GDM1 (cell line): Measurements from ENCODE around the gene RASSF8.

ENCODE experiments used
- DNase-seq: peaks from one replicate; lab custom pipeline; 2025; lab: John Stamatoyannopoulos, UW

Gene RASSF8

DNA sequence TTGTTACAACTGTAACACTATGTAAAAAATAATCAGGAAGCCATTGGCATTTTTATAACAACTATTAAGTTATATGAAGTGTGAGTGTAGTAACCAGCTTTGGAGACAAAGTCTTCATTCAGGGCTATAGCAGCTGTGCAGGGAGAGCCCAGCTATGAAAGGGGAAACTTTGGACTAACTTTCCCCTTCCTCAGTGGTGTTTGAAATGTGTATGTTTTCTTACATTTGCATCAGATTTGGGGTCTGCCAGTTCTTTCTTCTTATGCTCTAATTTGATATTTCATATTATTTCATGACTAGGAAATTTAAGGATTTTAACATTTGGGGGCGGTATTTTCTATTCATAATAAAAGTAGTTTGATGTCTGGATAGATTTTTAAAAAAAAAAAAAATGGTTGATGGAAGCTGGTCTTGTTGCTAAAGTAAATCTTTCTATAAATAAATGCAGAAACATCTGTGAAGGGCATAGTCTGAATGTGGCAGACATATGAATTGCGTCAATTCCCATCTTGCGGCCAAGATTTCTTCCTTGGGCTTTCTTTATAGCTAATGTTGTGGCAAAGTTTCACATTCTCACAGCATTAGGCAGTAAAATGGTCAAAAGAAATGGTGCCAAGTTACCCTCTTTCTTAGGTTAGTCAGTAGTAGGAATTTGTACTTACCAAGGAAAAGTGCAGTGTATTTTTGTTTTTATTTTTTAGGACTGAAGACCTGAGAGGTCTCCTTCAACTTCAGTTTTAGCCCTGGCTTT, 35.6 kb downstream of the RASSF8 start:
- DNase-seq, result no peak

DNA sequence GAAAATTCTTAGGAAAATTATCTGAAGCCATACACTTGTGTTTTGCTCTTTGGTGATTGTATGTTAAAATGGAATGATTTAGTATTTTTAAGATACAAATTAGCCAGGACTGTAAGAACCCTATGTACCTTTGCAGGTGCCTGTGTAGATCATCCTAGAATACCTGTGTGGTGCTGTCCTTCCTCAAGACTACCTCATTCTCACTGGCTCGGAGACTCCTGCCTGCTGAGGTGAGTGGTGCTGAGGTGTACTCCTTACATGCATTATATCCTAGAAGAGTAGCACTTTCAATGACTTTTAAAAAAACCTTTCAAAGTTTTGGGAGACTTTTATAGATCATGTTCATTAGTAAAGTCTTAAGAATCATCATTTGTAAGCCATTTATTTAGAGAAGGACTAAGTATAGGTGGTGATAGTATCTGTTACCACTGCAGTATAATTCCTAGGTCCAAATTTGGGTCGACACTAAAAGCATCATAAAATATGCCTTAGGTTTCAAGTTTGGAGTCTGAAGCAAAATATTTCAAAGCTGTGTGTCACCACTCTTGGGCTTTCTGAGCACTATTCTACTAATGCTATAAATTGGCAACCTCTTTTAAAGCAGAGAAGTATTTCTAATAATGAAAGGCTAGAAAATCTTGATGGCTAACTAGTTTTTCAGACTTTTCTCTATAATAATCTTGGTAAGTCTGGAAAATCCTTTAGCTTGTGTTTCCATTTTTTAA, 36.6 kb downstream of the RASSF8 start:
- no peak for DNase-seq

DNA sequence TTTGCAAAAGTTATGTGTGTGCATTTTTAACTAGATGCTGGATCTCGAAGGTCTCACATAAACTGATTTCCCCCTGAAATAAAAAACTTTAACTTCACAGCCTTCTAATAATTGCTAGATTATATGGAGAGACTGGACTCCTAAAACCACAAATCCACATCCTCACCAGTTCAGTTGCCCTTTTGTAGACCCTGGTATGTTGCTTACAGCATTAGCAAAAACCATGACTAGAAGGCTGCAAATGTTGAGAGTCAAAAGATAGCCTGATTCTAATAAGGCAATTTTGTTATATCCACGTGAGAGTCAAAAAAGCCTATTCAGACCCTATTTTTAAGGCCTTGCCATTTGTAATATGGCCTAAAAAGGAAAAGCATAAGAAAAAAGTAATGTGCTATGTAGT, 37.4 kb downstream of the RASSF8 start:
- no peak for DNase-seq

DNA sequence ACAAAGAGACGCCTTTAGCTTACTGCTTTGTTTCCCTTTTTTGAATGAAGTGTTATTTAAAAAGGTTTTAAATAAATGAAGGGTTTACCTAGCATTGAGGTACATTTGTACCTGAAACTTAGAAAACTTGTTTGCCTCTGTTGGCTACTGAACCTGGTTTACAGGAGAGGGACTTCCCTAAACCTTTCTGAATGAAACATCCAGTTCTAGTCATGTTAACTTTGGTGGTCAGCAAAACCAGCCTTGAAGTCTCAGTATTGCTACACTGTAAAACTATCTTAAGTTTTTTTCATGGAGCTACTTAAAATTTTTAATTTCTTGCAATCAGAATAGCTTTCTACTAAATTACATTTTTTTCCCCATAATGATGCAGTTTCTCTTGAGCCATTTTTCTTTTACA, 38.2 kb downstream of the RASSF8 start:
- DNase-seq, result no peak

DNA sequence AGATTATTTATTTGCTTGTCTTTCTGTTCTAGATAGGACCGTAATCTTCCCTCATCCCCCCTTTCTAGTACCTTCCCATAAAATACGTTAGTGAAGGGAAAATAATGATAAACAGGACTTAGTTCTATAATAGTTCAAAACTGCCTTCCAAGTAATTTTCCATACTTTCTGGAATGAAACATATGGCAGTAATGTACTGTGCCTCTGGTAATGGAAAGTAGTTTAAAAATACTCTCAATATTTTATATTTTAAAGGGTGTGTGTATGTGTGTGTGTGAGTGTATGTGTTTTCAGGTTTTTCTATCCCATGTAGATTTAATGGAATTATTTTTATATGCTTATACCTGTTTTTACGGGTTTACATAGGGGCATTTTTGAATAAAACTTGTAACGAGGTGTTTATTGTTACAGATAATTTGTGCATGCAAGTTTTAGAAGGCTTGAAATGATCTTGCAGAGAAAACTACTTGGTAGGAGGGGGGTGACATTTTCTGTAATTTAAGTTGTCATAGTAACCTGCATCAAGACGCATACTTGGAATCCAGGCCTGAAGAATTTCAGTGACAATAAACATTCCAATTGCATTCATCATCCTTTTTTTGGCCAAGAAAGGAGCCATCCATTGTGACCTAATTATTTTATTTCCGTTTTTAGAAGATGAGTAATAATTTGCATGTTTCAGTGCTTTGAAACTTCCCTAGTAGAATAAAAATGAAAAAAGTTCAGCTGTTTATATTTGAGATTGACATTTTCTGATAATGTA, 38.9 kb downstream of the RASSF8 start:
- no peak for DNase-seq

DNA sequence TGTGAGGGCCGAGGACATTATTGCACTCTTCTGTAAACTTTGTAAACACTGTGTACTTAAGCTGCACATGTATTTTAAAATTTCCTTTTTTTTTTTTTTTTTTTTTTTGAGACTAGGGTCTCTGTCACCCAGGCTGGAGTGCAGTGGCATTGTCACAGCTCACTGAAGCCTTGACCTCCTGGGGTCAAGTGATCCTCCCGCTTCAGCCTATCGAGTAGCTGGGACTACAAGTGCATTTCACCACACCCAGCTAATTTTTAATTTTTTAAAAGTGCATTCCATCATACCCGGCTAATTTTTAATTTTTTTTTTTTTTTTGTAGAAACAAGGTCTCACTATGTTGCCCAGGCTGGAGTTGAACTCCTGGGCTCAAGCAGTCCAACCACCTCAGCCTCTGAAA, 42.4 kb downstream of the RASSF8 start:
- DNase-seq, result no peak

DNA sequence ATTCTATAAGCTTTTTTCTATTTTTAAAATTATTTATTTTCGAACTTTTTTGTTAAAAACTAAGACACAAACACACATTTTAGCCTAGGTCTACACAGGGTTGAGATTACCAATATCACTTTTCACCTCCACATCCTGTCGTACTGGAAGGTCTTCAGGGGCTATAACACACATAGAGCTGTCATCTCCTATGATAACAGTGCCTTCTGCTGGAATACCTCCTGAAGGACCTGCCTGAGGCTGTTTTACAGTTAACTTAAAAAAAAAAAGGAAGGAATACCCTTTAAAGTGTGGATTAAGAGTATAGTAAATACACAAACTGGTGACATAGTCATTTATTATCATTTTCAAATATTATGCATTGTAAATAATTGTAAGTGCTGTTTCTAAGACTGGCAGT, 43.0 kb downstream of the RASSF8 start:
- DNase-seq, result no peak

DNA sequence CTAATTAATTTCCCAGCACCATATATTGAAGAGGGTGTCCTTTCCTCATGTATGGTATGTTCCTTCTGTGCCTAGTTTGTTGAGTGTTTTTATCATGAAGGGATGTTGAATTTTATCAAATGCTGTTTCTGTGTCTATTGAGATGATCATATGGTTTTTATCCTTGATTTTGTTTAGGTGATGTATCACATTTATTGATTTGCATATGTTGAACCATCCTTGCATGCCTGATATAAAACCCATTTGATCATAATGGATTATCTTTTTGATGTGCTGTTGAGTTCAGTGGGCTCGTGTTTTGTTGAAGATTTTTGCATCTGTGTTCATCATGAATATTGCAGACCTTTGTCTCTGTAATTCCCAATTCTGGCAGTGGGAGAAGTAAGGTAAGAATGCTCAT, 44.6 kb downstream of the RASSF8 start:
- no peak for DNase-seq

DNA sequence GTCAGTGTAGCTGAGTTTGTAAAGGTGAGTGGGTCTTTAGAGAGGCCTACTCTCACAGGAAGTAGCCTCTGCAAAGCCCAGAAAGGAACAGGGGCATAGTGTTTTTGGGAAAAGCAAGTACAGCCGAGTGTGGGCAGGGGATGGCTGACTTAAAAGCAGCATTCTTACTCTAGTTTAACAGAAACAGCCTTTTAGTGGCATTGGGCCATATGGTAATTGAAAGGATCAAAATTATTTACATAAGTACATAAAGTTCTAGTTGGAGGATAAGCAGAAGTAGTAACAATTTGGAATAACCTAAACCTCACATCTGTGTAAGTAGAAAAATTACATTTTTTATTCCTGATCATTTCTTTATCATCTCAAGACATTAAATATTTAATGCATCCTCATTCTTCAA, 49.1 kb downstream of the RASSF8 start:
- DNase-seq, result no peak

DNA sequence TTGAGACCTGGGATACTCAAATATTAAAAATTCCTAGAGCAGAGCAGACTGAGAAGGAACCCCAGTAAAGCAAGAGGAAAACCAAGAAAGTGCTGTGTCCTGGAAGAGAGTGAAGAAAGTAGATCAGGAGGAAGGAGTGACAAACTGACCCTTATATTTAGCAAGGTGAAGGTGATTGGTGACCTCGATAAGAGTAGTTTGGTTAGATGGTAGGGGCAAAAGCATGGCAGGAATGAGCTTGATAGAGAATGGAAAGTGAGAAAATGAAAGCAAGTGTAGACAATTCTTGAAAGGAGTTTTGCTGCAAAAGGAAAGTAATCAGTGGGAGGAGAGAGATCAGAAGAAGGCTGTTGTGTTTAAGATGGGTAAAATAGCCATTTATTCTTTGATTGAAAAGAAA, 51.1 kb downstream of the RASSF8 start:
- DNase-seq, result no peak

DNA sequence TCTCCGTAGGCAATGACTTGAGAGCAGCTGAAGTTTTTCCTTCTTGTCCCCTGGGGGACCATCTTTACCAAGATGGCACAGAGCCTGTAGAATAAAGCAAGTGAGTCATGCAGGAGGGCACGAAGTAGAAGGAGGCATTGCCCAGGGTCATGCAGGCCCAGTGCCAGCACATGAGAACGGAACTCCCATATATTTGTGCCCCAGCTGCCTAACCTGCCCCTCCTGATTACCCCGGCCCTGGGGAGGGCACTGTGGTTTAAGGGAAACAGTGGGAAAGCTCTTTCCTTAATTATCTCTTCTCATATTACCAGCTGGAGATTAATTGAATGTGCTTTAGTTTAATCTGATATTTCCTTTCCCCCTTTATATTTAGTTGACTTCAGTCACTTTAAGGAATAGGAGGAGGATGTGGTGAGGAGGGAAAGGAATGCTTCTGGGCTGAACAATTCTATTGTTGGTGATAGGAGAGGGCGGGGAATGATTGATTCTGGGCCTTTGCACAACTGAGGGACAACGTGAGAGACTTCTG, 51.9 kb downstream of the RASSF8 start:
- DNase-seq, result no peak

DNA sequence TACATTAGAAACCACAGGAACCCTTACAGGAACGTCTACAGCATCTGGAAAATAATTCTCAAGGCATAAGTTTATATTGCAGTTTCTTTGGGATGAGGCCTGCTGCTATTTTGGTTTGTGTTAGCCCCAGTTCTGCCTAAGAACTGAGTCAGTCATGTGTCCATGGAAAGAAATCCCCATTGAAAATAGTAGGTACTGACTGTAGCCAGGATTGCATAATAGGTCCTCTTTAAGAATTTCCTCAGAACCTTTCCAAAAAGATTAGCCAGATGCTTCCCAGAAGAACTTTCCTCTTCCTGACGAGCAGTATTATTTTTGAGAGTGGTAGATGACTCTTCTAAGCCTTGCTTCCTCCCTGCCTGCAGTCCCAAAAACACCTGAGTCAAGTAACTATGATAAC, 52.6 kb downstream of the RASSF8 start:
- no peak for DNase-seq

DNA sequence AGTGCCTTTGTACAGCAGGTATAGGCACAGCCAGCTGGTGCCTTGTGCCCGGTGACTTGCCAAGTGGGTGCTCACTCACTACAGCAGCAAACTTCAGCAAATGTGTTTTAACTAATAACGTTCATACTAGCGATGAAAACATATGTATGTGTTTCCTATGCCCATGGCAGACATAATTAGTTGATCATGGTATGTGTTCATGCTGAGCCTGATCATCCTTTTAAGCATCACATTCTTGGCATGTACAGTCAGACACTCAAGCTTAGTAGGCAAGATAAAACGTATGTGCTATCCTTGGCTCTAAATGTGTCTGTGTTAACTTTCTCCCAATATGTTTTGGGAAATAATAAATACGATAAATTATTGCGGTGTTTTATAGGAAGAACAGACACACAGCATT, 55.6 kb downstream of the RASSF8 start:
- no peak for DNase-seq

DNA sequence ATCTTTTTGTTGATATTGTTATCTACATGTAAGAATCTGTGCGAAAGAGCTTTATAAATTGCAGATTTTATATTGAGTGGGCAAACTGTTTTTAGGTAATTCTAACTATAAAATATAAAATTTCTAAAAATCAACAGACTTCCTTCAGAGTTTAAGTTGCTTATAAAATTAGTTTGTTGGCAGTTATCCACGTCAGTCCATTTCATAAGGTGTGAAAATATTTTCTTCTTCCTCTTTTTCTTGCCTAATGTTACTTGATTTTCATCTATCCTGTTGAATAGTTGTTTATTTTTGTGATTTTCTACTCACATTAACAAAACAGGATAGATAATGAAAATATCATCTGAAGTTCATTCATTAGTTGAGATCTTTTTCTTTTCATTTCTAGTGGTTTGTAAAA, 58.0 kb downstream of the RASSF8 start:
- no peak for DNase-seq

DNA sequence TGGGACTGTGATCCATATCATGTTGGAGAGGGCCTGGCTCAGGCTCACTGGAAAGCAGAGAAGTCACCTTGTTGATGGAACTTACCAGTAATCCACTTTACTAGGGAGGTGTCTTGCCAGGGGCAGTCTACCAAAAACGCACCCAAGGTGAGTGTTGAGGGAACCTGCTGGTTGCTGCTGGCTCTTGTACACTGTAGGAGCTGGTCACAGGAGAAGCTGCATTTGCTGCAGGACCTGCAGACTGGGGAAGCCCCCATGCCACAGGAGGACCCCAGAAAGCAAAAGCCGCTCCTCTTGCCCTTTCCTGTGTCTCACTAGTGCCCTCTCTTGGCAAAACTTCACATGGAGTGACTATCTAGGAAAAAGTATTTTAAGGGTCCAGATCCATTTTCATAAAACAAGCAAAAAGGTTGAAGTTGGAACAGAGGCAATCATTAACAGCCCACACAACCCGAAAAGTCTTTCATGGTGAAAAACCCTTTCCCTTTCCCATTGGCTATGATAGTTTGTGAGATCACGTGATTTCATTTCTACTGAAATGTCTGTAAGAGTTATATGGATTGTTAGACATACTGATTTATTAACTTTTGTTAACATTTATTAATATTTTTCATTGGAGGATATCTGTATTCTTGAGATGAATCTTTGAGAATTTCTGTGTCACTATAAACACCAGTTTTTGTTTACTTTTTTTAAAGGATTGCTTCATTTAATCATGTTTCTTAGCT, 59.2 kb downstream of the RASSF8 start:
- no peak for DNase-seq

DNA sequence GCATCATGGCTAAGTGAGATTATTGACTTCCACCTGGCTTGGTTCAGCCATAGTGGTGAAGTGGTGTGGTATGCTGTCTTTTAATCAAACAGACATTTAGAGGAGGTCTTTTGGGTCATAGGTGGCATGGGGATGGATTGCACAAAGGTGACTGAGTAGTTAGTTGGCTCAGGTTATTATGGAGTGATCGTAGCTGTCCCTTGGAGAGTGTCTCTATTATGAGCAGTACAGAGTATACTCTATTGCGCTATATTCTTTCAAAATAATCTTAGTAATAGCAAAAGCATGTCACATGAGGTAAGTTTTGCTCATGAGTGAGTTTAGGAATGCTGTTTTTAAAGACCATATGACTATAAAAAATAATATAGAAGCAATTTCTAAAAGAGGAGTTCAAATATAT, 60.4 kb downstream of the RASSF8 start:
- DNase-seq, result no peak

DNA sequence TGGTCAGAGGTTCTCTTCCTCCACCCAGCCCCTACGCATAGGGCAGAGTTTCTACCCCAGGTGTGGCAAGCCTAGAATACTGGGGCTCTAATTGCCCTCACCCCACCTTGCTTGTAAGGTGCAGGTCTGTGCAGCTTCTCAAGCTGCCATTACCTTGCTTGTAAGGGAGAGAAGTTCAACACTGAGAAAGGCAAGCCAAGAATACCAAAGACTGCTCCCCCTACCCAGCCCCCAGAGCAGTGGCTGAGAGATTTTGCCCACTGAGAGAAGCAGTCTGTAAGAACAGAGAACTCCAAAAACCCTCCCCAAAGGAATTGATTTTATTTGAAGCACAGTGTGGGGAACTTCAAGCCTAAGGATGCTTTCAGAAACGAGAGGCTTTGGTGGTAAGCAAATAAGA, 63.1 kb downstream of the RASSF8 start:
- DNase-seq, result no peak

DNA sequence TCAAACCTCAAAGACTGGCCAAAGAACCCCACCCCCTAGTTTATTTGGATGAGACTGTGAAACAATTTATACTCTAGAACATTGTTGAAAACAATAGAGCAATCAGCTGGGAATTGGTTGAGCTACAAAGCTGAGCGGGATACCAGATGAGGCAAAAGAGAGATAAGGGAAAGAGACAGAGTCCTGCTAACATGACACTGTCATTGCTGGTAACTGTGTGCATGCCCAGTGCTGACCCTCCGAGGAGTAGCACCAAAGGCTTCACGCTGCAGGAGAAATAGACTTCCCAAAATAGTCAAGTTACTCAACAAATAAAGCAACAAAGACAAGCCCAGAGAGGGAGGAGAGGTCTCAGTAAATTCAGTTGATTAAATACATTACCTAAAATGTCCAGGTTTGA, 63.6 kb downstream of the RASSF8 start:
- DNase-seq, result no peak

DNA sequence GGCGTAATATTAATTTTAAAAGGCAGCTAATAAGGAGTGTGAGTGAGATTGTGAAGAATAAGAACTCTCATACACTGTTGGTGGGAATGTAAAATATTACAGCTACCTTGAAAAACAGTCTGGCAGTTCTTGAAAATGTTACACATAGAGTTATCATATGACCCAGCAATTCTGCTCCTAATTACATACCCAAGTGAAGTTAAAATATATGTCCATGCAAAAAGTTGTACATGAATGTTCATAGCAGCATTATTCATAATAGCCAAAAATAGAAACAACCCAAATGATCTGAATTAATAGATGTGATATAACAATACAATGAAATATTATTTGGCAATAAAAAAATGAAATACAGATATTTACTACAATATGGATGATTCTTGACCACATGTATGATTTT, 68.2 kb downstream of the RASSF8 start:
- no peak for DNase-seq

DNA sequence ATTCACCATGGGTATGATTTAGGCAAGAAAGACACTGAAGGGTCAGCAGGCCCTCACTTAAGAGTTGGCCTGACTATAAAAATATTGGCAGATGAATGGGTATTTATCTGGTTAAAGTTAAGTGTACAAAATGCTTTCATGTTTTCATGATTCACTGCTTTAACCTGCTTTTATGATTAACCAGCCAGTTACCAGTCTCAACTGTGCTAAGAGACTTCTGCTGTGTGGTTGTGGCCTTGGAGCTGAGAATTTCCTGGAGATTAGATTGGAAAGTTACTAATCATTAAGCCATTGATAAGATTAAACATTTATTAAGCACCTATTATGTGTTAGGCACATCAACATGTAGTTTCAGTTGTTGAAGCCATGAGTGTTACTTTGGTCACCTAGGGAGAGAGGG, 68.9 kb downstream of the RASSF8 start:
- DNase-seq, result no peak

DNA sequence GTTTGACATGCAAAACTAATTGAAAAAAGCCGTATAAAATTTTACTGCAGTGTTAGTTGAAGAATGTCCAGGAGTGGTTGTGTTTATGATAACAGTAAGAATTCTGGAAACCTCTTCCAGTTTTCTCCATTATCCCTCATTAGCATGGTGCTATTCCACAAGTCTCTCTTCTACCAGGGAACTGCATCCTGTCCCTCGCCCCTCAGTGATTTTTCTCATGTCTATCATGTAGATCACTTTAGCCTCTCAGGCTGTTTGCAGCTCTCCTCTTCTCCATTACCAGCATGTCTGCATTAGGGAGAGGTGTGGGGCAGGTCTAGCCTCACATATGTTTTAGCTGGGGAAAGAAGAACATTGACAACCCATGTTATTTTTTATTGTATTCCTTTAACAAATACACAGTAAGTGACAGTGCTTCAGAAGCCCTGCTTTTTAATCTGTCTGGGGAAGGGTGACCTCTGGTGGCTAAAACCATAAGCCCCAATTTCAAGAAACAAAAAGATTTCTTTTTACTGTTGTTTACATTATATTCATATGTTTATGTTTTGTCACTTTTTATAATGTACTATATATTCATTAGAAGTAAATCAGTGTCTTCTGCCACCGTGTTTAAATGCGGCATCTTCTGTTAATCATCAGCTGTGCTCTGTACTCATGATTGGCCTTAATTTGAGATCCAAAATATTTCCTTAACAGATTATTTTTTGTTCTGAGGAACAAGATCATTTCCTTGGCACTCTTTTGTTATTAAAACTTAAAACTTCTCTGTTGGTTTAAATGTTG, 70.7 kb downstream of the RASSF8 start:
- no peak for DNase-seq

DNA sequence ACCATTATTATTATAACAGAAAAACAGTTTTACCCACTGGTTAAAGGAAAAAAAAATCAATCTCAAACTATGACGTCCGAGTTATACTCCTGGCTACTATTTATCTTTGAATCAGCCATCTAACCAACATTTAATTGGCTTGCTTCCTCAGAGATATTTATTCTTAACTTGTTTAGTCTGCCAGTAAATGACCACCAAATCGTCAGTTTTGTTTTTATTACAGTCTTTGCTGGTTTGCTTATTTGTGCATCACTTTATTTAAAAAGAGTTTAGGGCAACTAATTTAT, 71.2 kb downstream of the RASSF8 start:
- no peak for DNase-seq
